Right hindlimb (tissue), 1 donor: ENCODE results near the gene NCKAP5L.
"Not testable (repeated sequence)": the region's sequence is repeated elsewhere in the genome, so short reads cannot be mapped to it uniquely, and the experiment has no call there.

Source experiments
- DNase-seq: peaks from one replicate; pipeline ENCODE4 v3.0.0-alpha.2; 2018

Gene NCKAP5L

GRCh38 chr12:49828133-49829091, at the start of gene NCKAP5L:
Gene NCKAP5L (minus strand): TSS chr12:49828413. CDS start chr12:49804044, 24,369 bp downstream.
- DNase-seq = peak; percentile 98

- DNase-seq = no peak
These were observed 48.9 kb upstream of the NCKAP5L start for GRCh38 chr12:49877066-49877465.

- no peak for DNase-seq
These were observed 47.9 kb upstream of the NCKAP5L start for GRCh38 chr12:49876070-49876469.

GRCh38 chr12:49875115-49875720, 47.0 kb upstream of the NCKAP5L start:
- no peak for DNase-seq

GRCh38 chr12:49874142-49874897, 46.1 kb upstream of the NCKAP5L start:
- DNase-seq = peak; percentile 14

GRCh38 chr12:49873361-49873934, 45.2 kb upstream of the NCKAP5L start:
- DNase-seq = peak; percentile 39

- DNase-seq = peak; percentile 11
These were observed 44.6 kb upstream of the NCKAP5L start for GRCh38 chr12:49872781-49873181.

- DNase-seq = no peak
These were observed 44.2 kb upstream of the NCKAP5L start for GRCh38 chr12:49872381-49872780.

- DNase-seq = not testable (repeated sequence)
These were observed 43.6 kb upstream of the NCKAP5L start for GRCh38 chr12:49871811-49872251.

- DNase-seq = peak; percentile 11
These were observed 43.0 kb upstream of the NCKAP5L start for GRCh38 chr12:49871263-49871561.

- no peak for DNase-seq
These were observed 42.5 kb upstream of the NCKAP5L start for GRCh38 chr12:49870501-49871262.

- no peak for DNase-seq
These were observed 41.7 kb upstream of the NCKAP5L start for GRCh38 chr12:49869816-49870500.

- DNase-seq = peak; percentile 93
These were observed 41.0 kb upstream of the NCKAP5L start for GRCh38 chr12:49868952-49869815.

- DNase-seq = no peak
These were observed 40.2 kb upstream of the NCKAP5L start for GRCh38 chr12:49868449-49868848.

GRCh38 chr12:49867570-49868341, 39.5 kb upstream of the NCKAP5L start:
- peak; percentile 51 for DNase-seq

GRCh38 chr12:49866859-49867569, 38.8 kb upstream of the NCKAP5L start:
- DNase-seq = peak; percentile 75

GRCh38 chr12:49865782-49866135, 37.5 kb upstream of the NCKAP5L start:
- DNase-seq = no peak

- DNase-seq = no peak
These were observed 37.0 kb upstream of the NCKAP5L start for GRCh38 chr12:49865109-49865781.

- no peak for DNase-seq
These were observed 36.5 kb upstream of the NCKAP5L start for GRCh38 chr12:49864798-49865090.
